ENCODE measurements around the gene TAF11L11.
"Not testable (repeated sequence)": the region's sequence is repeated elsewhere in the genome, so short reads cannot be mapped to it uniquely, and the experiment has no call there.

TAF11L11 gene

DNA sequence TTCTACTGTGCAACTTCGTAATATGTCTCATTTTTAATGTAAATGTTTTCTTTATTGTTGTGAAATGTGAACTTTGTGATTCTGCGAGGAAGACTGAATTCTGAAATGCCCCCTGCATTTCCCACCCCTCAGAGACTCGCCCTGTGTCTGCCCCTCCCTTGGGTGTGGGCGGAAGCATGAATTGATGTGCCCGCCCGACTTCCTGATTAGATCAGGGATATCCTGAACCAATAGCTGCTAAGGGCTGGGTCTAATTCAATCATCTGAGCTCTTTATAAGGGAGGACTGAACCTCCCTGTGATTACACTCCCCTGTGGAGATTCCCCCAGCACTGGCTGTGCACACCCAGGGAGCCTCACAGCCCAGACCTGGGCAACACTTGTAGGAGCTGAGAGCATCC lies at the start of gene TAF11L11:
TSS of gene TAF11L11 (plus strand) at position 304 of the 400 bp plus-strand sequence.
- H3K79me2 ChIP-seq (ENCODE audit: insufficient read depth, low read depth); H3K9ac ChIP-seq; H3K4me2 ChIP-seq; H3K27me3 ChIP-seq (ENCODE audit: insufficient read depth, low read depth); H4K20me1 ChIP-seq (ENCODE audit: insufficient read depth); H3K27ac ChIP-seq; H3K4me3 ChIP-seq (IDR thresholded peaks at IDR 0.05; ENCODE audit: insufficient read depth, low read depth, low read length); H3K4me1 ChIP-seq (ENCODE audit: low read depth, poor library complexity, severe bottlenecking); H2AFZ ChIP-seq (ENCODE audit: low read depth); H3K36me3 ChIP-seq (ENCODE audit: insufficient read depth): not testable (repeated sequence)

DNA sequence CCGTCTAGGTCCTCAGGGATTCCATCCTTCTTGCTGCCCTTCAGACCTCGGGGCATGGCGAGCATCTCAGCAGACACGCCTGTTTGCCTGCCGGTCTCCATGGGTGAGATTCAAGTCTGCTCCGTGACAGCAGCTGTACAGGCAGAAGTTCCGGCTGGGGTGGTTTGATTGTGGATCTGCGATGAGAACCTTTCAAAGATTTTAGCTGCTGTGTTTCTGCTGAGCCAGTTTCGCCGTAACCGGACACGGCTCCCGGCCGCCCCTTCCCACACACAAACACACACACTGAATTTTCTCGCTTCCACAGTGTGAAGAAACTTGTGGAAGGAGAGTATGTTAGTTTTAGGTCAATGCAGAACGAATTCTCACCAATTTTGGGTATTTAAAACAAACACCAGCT lies 18.3 kb upstream of the TAF11L11 start, which contains the start of gene TAF11L7:
TSS of gene TAF11L7 (minus strand) at position 101 of the 400 bp plus-strand sequence.
- H3K79me2 ChIP-seq (ENCODE audit: insufficient read depth, low read depth); H3K9ac ChIP-seq; H3K36me3 ChIP-seq (ENCODE audit: insufficient read depth); H3K4me2 ChIP-seq; H3K27me3 ChIP-seq (ENCODE audit: insufficient read depth, low read depth); H3K27ac ChIP-seq; H2AFZ ChIP-seq (ENCODE audit: low read depth); H3K4me1 ChIP-seq (ENCODE audit: low read depth, poor library complexity, severe bottlenecking); H3K4me3 ChIP-seq (IDR thresholded peaks at IDR 0.05; ENCODE audit: insufficient read depth, low read depth, low read length); H4K20me1 ChIP-seq (ENCODE audit: insufficient read depth): not testable (repeated sequence)

DNA sequence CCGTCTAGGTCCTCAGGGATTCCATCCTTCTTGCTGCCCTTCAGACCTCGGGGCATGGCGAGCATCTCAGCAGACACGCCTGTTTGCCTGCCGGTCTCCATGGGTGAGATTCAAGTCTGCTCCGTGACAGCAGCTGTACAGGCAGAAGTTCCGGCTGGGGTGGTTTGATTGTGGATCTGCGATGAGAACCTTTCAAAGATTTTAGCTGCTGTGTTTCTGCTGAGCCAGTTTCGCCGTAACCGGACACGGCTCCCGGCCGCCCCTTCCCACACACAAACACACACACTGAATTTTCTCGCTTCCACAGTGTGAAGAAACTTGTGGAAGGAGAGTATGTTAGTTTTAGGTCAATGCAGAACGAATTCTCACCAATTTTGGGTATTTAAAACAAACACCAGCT lies 13.1 kb upstream of the TAF11L11 start, which contains the start of gene TAF11L8:
TSS of gene TAF11L8 (minus strand) at position 101 of the 400 bp plus-strand sequence.
- not testable (repeated sequence) for H3K79me2 ChIP-seq (ENCODE audit: insufficient read depth, low read depth); H3K36me3 ChIP-seq (ENCODE audit: insufficient read depth); H3K4me3 ChIP-seq (IDR thresholded peaks at IDR 0.05; ENCODE audit: insufficient read depth, low read depth, low read length); H2AFZ ChIP-seq (ENCODE audit: low read depth); H3K27ac ChIP-seq; H3K4me1 ChIP-seq (ENCODE audit: low read depth, poor library complexity, severe bottlenecking); H4K20me1 ChIP-seq (ENCODE audit: insufficient read depth); H3K4me2 ChIP-seq; H3K9ac ChIP-seq; H3K27me3 ChIP-seq (ENCODE audit: insufficient read depth, low read depth)

DNA sequence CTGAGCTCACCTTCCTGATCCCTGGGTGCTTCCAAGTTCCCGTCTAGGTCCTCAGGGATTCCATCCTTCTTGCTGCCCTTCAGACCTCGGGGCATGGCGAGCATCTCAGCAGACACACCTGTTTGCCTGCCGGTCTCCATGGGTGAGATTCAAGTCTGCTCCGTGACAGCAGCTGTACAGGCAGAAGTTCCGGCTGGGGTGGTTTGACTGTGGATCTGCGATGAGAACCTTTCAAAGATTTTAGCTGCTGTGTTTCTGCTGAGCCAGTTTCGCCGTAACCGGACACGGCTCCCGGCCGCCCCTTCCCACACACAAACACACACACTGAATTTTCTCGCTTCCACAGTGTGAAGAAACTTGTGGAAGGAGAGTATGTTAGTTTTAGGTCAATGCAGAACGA lies 9.7 kb upstream of the TAF11L11 start, which contains the start of gene TAF11L9:
TSS of gene TAF11L9 (minus strand) at position 140 of the 400 bp plus-strand sequence.
- H4K20me1 ChIP-seq (ENCODE audit: insufficient read depth); H3K4me1 ChIP-seq (ENCODE audit: low read depth, poor library complexity, severe bottlenecking); H3K4me3 ChIP-seq (IDR thresholded peaks at IDR 0.05; ENCODE audit: insufficient read depth, low read depth, low read length); H3K27ac ChIP-seq; H3K9ac ChIP-seq; H2AFZ ChIP-seq (ENCODE audit: low read depth); H3K4me2 ChIP-seq; H3K79me2 ChIP-seq (ENCODE audit: insufficient read depth, low read depth); H3K36me3 ChIP-seq (ENCODE audit: insufficient read depth); H3K27me3 ChIP-seq (ENCODE audit: insufficient read depth, low read depth): not testable (repeated sequence)

DNA sequence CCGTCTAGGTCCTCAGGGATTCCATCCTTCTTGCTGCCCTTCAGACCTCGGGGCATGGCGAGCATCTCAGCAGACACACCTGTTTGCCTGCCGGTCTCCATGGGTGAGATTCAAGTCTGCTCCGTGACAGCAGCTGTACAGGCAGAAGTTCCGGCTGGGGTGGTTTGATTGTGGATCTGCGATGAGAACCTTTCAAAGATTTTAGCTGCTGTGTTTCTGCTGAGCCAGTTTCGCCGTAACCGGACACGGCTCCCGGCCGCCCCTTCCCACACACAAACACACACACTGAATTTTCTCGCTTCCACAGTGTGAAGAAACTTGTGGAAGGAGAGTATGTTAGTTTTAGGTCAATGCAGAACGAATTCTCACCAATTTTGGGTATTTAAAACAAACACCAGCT lies 6.3 kb upstream of the TAF11L11 start, which contains the start of gene TAF11L10:
TSS of gene TAF11L10 (minus strand) at position 101 of the 400 bp plus-strand sequence.
- H3K4me1 ChIP-seq (ENCODE audit: low read depth, poor library complexity, severe bottlenecking); H3K27me3 ChIP-seq (ENCODE audit: insufficient read depth, low read depth); H3K79me2 ChIP-seq (ENCODE audit: insufficient read depth, low read depth); H3K9ac ChIP-seq; H2AFZ ChIP-seq (ENCODE audit: low read depth); H4K20me1 ChIP-seq (ENCODE audit: insufficient read depth); H3K36me3 ChIP-seq (ENCODE audit: insufficient read depth); H3K27ac ChIP-seq; H3K4me3 ChIP-seq (IDR thresholded peaks at IDR 0.05; ENCODE audit: insufficient read depth, low read depth, low read length); H3K4me2 ChIP-seq: not testable (repeated sequence)

DNA sequence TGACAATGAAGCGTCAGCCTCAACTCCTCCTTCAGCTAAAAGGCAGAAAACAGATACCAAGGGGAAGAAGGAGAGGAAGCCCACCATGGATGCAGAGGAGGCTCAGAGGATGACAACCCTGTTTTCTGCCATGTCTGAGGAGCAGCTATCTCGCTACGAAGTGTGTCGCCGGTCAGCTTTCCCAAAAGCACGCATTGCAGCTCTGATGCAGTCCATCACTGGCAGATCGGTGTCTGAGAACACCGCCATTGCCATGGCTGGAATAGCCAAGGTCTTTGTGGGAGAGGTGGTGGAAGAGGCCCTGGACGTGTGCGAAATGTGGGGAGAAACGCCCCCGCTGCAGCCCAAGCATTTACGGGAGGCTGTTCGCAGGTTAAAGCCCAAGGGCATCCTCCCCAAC lies 968 bp downstream of the TAF11L11 start:
- no peak overlapping the region for H2AFZ ChIP-seq (ENCODE audit: low read depth)
- no peak overlapping the region for H3K9ac ChIP-seq
- no peak overlapping the region for H3K27ac ChIP-seq
- H3K27me3 ChIP-seq (ENCODE audit: insufficient read depth, low read depth): no peaks in the 10 kb centered on the region
- no peak overlapping the region for H3K4me2 ChIP-seq
- H3K36me3 ChIP-seq (ENCODE audit: insufficient read depth): no peaks in the 10 kb centered on the region
- no peaks in the 10 kb centered on the region for H3K4me1 ChIP-seq (ENCODE audit: low read depth, poor library complexity, severe bottlenecking)
- no peaks in the 10 kb centered on the region for H4K20me1 ChIP-seq (ENCODE audit: insufficient read depth)
- TF ChIP-seq, protein P1, sequence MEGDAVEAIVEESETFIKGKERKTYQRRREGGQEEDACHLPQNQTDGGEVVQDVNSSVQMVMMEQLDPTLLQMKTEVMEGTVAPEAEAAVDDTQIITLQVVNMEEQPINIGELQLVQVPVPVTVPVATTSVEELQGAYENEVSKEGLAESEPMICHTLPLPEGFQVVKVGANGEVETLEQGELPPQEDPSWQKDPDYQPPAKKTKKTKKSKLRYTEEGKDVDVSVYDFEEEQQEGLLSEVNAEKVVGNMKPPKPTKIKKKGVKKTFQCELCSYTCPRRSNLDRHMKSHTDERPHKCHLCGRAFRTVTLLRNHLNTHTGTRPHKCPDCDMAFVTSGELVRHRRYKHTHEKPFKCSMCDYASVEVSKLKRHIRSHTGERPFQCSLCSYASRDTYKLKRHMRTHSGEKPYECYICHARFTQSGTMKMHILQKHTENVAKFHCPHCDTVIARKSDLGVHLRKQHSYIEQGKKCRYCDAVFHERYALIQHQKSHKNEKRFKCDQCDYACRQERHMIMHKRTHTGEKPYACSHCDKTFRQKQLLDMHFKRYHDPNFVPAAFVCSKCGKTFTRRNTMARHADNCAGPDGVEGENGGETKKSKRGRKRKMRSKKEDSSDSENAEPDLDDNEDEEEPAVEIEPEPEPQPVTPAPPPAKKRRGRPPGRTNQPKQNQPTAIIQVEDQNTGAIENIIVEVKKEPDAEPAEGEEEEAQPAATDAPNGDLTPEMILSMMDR (conservative IDR thresholded peaks at IDR 0.05; ENCODE audit: low read depth, low read length): no peak
- H3K4me3 ChIP-seq (IDR thresholded peaks at IDR 0.05; ENCODE audit: insufficient read depth, low read depth, low read length): no peak overlapping the region
- H3K79me2 ChIP-seq (ENCODE audit: insufficient read depth, low read depth): no peaks in the 10 kb centered on the region

DNA sequence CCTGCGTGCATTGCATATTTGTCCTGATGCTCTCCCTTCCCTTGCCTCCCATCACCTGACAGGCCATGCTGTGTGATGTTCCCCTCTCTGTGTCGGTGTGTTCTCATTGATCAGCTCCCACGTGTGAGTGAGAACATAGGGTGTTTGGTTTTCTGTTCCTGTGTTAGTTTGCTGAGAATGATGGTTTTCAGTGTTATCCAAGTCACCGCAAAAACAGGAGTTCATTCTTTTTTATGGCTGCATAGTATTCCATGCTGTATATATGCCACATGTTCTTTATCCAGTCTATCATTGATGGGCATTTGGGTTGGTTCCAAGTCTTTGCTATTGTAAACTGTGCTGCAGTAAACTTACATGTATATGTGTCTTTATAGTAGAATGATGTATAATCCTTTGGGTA lies 3.5 kb downstream of the TAF11L11 start:
- not testable (repeated sequence) for H2AFZ ChIP-seq (ENCODE audit: low read depth); H3K9ac ChIP-seq; H3K27me3 ChIP-seq (ENCODE audit: insufficient read depth, low read depth); H4K20me1 ChIP-seq (ENCODE audit: insufficient read depth); H3K4me1 ChIP-seq (ENCODE audit: low read depth, poor library complexity, severe bottlenecking); H3K4me2 ChIP-seq; H3K27ac ChIP-seq; H3K36me3 ChIP-seq (ENCODE audit: insufficient read depth); H3K4me3 ChIP-seq (IDR thresholded peaks at IDR 0.05; ENCODE audit: insufficient read depth, low read depth, low read length); H3K79me2 ChIP-seq (ENCODE audit: insufficient read depth, low read depth)

DNA sequence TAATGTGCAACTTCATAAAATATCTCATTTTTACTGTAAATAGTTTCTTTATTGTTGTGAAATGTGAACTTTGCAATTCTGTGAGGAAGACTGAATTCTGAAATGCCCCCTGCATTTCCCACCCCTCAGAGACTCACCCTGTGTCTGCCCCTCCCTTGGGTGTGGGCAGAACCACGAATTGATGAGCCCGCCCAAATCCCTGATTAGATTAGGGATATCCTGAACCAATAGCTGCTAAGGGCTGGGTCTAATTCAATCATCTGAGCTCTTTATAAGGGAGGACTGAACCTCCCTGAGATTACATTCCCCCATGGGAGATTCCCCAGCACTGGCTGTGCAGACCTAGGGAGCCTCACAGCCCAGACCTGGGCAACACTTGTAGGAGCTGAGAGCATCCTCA lies 6.1 kb downstream of the TAF11L11 start, which contains the start of gene TAF11L12:
TSS of gene TAF11L12 (plus strand) at position 301 of the 400 bp plus-strand sequence.
- not testable (repeated sequence) for H3K27ac ChIP-seq; H3K36me3 ChIP-seq (ENCODE audit: insufficient read depth); H3K4me2 ChIP-seq; H4K20me1 ChIP-seq (ENCODE audit: insufficient read depth); H3K4me1 ChIP-seq (ENCODE audit: low read depth, poor library complexity, severe bottlenecking); H3K9ac ChIP-seq; H3K4me3 ChIP-seq (IDR thresholded peaks at IDR 0.05; ENCODE audit: insufficient read depth, low read depth, low read length); H3K79me2 ChIP-seq (ENCODE audit: insufficient read depth, low read depth); H3K27me3 ChIP-seq (ENCODE audit: insufficient read depth, low read depth); H2AFZ ChIP-seq (ENCODE audit: low read depth)

Measured in KMS-11 (cell line).